Ureter (tissue), 1 donor: ENCODE results near the gene CIDEA. TPM values are rescaled to one million over a fixed set of nuclear protein-coding genes. Genes with fewer than 3 reads are reported as not detected.
A peak's percentile ranks its signal among the peaks of the same experiment; 100 is the strongest.

Experiments
- DNase-seq: peaks from one replicate; pipeline ENCODE4 v3.0.0-alpha.2; 2020; ENCODE audit warnings: low spot score
- total RNA-seq: library from RNA; stranded (reverse); gene quantifications from one replicate; pipeline ENCODE4 v1.2.4, GENCODE V29; 2023
- donor health status: DM: yes; HTN: yes; CAD: no.

The CIDEA gene
- total RNA-seq, 1 donor from 2014 or later, result not detected

DNA sequence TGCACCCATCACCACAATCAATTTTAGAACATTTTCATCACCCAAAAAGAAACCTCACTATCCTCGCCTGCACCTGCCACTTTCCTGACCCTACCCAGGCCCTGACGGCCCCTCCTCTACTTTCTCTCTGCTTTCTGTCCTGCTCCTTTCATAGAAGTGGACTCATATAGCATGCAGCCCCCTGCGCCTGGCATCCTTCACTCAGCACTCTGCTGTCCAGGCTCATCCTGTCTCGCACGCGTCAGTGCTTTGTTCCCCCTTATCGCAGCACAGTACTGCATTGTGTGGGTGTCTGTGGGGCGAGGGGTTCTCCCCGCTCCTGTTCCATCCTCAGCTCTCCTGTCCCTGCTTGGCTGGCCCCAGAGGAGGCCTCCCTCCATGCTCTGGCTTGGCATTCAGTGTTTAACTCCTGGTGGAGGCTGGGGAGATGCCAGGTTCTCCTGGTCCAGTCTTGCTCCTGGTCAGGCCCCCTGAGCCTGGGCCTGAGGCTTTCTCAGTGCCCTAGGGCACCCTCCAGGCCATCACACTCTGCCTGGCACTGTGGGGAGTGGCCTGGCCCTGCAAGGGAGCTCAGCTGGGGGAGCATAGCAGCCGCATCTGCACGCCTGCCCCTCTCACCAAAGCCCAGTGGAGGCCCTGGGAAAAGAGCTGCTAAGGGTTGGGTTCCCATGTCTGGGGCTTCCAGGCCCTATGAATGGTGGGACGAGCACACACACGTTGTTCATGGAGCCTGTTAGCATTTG is 47.3 kb downstream of the CIDEA start:
- DNase-seq, result no peak

DNA sequence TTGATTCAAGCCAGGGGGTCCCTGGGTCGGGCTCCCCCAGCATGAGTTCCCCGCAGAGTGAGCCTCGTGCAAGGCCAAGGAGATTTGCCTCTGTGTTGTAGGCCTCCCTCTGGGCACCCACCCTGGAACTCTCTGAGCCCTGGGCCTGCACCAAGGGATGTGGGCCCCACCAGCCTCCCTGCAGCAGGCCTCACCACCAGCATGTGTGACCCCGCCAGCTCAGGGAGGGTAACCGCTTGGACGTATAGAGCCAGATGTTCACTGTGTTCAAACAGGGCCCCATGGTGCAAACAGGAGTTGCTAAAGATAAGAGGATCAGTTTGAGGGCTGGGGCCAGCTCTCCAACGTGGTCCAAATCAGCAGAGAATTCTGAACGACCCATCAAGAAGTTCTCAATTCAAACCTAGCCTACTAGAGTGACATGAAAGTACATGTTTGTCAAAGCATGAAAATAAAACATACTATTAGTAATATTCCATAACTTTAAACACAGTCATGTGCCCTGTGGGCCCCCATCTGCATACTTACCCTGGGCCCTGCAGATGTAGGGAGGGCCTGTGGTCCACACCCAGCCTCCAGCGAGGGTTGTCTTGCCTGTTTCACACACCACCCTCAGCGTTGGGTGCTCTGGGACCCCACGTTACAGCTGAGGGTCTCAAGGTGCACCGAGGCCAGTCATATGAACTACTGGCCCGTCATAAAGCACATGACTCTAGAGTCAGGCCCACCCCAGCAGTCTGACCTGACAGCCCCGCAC is 48.4 kb downstream of the CIDEA start:
- DNase-seq, result no peak

DNA sequence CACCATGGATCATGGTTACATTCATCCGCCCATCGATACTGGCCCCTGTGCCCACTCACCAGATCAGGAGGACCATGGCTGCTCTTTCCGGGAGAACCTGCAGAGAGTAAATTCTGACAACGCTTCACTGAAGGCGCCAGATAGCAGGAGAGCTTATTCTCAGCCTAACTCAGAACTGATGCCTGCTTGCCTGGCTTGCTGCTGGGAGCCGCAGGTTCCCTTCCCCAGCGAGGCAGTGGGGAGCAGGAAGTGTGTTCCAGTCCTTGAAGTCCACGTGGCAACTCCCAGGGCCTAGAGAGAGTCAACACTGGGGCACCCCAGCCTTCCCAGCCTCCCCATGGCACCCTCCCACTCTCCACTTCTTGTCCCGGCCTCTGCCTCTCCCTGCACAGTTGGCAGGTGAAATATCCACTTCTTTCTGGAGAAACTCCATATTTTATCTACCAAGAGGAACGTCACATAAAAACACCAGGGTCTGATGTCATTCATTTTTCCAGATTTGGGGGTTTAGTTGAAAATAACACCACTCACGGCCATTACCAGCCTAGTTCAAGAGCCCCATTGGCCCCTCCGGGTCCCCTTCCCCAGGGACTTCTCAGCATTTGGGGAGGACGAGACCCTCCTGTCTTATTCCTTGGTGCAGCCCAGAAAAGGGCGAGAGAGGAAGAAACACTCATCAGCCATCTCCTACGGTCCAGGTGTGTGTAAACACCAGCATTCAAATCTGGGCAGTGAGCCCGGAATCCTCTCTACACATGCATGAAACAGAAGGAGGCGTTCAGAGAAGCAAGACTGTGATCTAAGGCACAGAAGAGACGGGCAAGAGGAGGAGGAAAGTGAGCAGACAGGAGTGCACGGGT is 50.4 kb downstream of the CIDEA start:
- no peak for DNase-seq

DNA sequence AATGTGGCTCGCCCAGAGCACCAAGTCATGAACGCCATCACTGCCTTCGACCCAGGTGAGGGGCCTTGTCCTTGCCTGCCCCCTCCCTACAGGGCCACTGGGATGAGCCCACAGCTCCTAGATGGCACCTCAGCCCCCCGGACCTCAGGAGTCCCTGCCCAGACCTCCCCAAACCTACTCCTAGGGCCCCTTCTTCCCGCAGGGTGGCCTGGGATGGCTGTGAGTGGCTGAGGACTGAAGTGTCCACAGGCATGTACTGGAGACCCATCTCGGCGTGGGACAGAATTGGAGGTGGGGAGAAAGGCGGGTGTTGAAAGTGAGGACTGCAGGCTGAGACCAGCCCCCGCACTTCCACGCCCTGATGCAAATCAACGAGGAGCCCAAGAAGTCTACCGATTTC is 51.0 kb downstream of the CIDEA start:
- DNase-seq, result no peak

- DNase-seq, result no peak
Observed at GRCh38 chr18:12305930-12306629, 51.9 kb downstream of the CIDEA start.

GRCh38 chr18:12306752-12307700 is 52.9 kb downstream of the CIDEA start:
- peak; percentile 66 for DNase-seq

GRCh38 chr18:12307701-12308385 is 53.7 kb downstream of the CIDEA start, which contains the start of gene TUBB6:
Gene TUBB6, plus strand, starts transcription at chr18:12308241. Its CDS starts 52 bp downstream, at chr18:12308293.
- peak; percentile 75 for DNase-seq

DNA sequence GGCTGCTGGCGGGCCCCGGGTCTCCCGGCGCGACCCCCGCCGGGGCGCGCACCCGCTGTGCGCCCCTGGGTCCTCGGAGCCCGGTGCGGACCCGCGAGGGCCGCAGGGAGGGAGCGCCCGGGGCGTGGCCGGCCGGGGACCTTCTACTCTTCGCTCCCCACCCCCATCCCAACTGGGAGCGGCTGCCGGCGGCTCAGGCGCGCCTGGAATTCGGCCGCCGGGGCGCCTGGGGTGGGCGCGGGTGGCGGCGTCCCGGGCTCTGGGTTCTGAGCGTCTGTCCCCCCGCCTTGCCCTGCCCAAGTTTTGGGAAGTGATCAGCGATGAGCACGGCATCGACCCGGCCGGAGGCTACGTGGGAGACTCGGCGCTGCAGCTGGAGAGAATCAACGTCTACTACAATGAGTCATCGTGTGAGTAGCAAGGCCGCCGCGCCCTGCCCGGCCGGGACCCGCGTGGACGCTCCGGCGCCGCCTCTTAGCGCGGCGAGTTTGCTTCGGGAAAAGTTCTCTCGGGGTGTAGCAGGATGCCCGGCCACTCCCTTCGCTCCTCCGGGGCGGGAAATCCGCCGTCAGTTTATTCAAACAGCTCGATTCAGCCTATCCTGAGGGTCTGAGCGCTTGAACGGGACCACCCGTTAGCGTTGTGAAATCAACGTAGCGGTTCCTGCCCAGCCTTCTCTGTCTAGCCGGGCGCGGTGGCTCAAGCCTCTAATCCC is 54.4 kb downstream of the CIDEA start:
- peak; percentile 87 for DNase-seq

- DNase-seq, result no peak
Observed at GRCh38 chr18:12309683-12310198, 55.6 kb downstream of the CIDEA start.

DNA sequence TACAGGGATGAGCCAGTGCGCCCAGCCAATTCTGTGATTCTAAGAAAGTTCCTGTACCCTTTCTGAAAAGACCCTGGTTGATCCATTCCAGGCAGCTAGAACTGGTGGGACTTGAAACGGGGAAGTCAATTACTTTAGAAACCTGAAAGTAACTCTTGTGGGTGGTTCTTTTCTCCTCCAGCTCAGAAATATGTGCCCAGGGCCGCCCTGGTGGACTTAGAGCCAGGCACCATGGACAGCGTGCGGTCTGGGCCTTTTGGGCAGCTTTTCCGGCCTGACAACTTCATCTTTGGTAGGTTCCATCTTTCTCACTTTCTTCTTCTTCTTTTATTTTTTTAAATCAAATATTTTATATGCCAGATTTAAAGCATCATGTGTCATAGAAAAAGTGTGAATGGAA is 56.6 kb downstream of the CIDEA start:
- DNase-seq, result no peak

DNA sequence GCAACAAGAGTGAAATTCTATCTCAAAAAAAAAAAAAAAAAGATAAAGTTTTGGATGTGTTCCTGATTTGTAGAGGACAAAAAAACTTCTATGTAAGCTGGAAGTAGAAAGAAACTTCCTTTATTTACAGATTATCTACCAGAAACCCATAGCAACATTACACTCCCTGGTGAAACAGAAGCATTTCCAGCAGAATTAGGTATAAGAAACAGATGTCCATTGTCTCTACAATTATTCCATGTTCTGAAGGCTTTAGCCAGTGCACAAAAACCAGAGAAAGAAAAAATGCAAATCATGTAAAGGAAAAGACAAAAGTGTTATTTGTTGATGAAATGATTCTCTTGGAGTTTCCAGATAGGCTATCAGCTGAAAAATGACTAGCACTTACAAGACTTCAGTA is 58.8 kb downstream of the CIDEA start:
- no peak for DNase-seq

GRCh38 chr18:12313530-12314245 is 59.5 kb downstream of the CIDEA start:
- DNase-seq, result no peak

- DNase-seq, result no peak
Observed at GRCh38 chr18:12314591-12315305, 60.6 kb downstream of the CIDEA start.

DNA sequence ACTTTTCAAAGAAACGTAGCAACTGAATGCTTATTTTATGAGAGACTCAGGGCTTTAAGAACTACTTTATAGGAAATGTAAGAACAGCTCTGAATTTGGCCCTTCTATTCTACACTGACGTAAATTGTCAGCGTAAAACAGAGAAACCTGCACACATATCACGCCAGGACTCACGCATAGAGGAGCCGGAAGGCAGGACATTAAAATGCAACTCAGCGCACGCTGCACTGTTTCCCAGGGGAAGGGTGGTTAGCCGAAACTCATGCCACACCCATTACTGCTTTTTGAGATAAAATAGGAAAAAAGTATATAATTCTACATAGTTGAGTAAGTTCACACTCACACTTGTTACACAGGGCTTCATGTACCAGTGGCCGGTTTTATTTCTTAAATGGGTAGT is 61.3 kb downstream of the CIDEA start:
- DNase-seq, result no peak

DNA sequence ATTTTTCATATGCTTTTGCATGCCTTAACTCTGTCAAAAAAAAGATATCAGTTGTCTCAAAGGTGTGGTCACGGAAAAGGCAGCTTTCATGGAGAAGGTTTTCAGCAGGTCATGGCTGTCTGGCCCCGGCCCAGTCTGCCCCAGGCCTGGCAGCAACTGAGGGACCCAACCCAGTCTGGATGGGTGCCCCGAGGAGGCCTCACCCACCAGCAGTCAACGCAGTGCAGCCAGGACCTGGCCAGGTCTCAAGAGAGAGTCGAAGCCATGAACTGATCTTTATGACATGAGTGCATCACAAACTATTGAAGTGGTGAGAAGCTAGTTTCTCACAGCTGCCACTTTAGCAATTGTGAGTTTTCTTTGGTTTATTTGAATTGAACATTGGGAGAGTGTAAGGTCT is 61.8 kb downstream of the CIDEA start:
- no peak for DNase-seq

DNA sequence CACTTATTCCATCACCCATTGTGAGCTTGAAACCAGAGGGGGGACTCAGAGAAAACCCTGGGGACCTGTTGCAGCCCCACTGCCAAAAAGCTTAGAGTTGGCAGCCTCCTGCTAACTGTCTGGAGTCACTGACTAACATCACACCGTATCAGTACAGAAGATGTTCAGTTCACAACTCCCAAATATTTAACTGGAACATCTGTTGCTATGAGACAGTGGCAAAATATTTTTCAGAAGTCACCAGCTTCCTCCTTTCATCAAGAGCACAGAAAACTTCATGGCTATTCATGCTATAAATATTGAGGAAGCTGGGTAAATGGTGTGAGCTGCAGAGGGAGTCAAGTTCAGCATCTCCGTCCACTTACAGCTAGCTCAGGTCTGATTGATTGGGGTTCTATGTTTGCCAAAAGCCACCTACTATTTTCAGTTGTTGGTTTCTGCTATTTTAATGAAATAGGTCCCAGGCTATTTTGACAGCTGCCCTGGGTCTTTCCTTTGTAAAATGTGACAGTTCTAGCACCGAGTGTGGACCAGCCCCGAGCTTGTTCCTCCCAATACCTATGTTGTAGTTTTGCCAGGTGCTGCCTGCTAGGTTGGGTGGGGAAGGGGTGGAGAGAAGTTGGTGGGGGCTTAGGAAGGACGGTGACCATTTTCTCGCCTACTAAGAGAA is 63.6 kb downstream of the CIDEA start:
- DNase-seq, result no peak

DNA sequence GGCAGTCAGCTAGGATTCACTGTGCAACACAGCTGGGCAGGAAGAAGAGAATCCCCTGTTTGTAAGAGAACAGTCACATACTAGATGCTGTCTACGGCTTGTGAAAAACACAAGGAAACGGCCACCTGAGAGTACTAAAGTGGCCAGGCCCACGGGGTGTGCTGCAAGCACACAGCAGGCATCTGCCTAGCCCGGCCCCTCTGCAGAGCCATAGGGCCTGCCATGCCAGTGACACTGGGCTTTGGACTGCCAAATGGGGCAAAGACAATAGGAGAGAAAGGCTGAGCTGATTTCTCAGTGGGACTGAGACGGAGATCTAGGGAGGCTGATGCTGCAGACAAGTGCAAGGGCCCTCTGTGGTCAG is 64.2 kb downstream of the CIDEA start:
- DNase-seq, result no peak
